Testis (tissue), 2 donors: ENCODE data around the gene TOMT.

Experiments used
- CTCF ChIP-seq, 3 experiments: fragments of 450-650 bp in 2 of 3; fragments of 200-600 bp in 1 of 3; sonication (generic) in 1 of 3; IDR thresholded peaks; one replicate each; pipeline ENCODE4 v1.5.1; 2016 to 2019; ENCODE audit warnings: antibody characterized with exemption in 3 of 3, mild to moderate bottlenecking in 2 of 3, moderate library complexity in 1 of 3
- POLR2A ChIP-seq: fragments of 450-650 bp; IDR thresholded peaks from one replicate; pipeline ENCODE4 v1.6.1; 2017; ENCODE audit warnings: antibody characterized with exemption, mild to moderate bottlenecking, moderate library complexity

- TF ChIP-seq CTCF (IDR thresholded peaks at IDR 0.05) = no peak
- no peak for TF ChIP-seq POLR2A
These were observed 22.2 kb downstream of the TOMT start for GRCh38 chr11:72127923-72128322.
